Effector memory CD4-positive, alpha-beta T cell (primary cell): ENCODE measurements around the gene TDRD5.

Experiments
- DNase-seq, 3 donors: peaks; one replicate each; pipeline ENCODE4 v3.0.0-alpha.2; 2020
- H3K27ac ChIP-seq: 2 replicates; pipeline ENCODE4 v1.7.0; 2013; ENCODE audit warnings: mild to moderate bottlenecking, low read length, moderate library complexity; ENCODE audit not compliant: insufficient read depth, poor library complexity, severe bottlenecking
- H3K27me3 ChIP-seq: replicated peaks from 2 replicates; pipeline ENCODE4 v1.7.0; 2013; ENCODE audit warnings: mild to moderate bottlenecking, low read length; ENCODE audit not compliant: insufficient read depth, control insufficient read depth, poor library complexity, severe bottlenecking
- H3K36me3 ChIP-seq: 2 replicates; pipeline ENCODE4 v1.7.0; 2013; ENCODE audit warnings: mild to moderate bottlenecking, low read length, moderate library complexity; ENCODE audit not compliant: control insufficient read depth, insufficient read depth
- H3K4me1 ChIP-seq: 2 replicates; pipeline ENCODE4 v1.7.0; 2013; ENCODE audit warnings: low read length, mild to moderate bottlenecking; ENCODE audit not compliant: control insufficient read depth, insufficient read depth, poor library complexity, severe bottlenecking
- H3K4me3 ChIP-seq: 2 replicates; pipeline ENCODE4 v1.7.0; 2013; ENCODE audit warnings: low read length, low read depth, mild to moderate bottlenecking; ENCODE audit not compliant: insufficient read depth, poor library complexity, severe bottlenecking
- H3K9me3 ChIP-seq: 2 replicates; pipeline ENCODE4 v1.7.0; 2013; ENCODE audit warnings: mild to moderate bottlenecking, low read length, moderate library complexity; ENCODE audit not compliant: control insufficient read depth

Gene TDRD5

DNA sequence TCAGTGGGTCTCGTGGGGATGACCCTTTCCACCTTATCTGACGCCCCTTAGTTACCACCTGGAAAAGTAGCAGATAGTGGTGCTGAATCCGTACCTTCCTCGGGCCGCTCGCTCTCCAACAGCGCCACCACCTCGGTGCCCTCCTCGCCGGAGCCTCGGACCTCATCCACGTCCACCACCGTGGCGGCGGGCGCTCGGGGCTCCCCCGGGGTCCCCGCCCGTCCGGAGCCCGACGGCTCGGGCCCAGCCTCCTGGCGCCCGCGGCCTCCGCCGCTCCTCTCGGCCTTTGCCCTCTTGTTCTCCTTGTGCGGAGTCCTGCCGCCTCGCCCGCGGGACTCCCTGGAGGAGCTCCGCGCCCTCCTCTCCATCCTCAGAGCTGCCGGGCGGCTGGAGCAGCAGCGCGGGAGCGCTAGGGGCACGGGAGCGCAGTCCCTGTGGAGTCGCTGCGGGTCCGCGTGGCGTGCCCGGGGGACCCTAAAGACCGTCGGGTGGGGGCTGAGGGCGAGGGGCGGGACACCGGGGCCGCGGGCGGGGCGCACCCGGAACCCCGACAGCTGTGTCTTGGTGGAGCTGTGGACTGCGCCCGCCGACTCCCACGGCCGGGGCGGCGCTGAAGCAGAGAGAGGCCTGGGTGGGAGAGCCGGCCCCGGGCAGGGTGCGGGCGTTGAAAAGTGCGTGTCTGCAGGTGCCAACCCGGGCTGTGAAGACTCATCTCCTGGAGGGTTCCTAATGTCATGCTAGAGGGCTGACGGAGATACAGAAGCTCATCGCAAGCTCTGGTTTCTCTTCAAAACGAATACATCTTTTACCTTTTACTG lies 15.9 kb upstream of the TDRD5 start, which contains the start of gene NPHS2:
Gene NPHS2, minus strand, starts transcription at position 452 of the 818 bp plus-strand sequence. Its CDS starts 84 bp downstream, at position 368.
- Histone ChIP-seq H3K4me3 (no peak within 1 kb of the TSS), H3K9me3 (no peaks in the 10 kb centered on the region), H3K36me3 (no peaks in the 10 kb centered on the region), H3K4me1 (no peaks in the 10 kb centered on the region), H3K27ac (no peak within 1 kb of the TSS), H3K27me3 (peaks cover 7% of the 10 kb centered on the region)
- DNase-seq: no peak

DNA sequence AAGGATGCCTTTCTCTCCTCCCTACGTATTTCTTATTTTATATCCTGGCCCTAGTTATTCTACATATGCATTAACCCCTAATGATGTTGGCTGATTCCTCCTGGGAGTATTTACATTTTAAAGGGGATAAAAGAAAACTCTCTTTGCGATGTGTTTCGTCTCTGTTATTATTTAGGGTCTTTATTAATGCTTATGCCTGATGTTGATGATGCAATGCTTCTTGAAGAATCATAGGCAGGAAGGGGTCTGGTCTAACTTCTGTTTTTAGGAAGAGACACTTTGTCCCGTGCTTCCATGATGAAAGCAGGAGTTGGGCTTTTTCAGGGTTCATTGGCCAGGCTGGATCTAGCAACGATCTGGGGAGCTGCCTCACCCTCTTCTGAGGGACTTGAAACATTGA lies 15.1 kb upstream of the TDRD5 start:
- Histone ChIP-seq H3K4me3 (no peak overlapping the region), H3K36me3 (no peaks in the 10 kb centered on the region), H3K27ac (no peak overlapping the region)

DNA sequence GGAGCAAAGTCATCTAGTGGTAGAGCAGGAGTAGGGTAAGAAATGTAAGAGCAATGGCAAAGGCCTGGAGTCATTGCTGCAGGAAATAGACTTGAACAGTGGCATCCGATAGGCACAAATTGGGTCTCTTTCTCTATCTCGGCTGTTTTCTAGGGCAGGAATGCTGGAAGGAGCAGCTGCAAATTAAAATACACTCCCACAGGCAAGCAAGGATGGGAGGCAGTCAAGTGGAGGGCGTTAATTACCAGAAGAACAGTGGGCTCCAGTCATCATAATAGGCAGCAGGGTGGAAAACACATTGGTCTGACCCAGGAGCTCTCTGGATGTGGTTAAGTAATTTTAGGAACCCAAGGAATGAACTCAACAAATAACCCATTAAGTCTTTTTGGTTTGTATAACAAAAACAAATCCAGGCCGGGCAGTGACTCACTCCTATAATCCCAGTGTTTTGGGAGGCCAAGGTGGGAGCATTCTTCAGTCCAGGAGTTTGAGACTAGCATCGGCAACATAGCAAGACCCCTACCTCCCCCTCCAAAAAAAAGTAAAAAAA lies 7.8 kb upstream of the TDRD5 start:
- Histone ChIP-seq H3K9me3 (no peaks in the 10 kb centered on the region), H3K36me3 (no peaks in the 10 kb centered on the region), H3K27me3 (no peaks in the 10 kb centered on the region), H3K4me3 (no peak overlapping the region), H3K4me1 (no peaks in the 10 kb centered on the region), H3K27ac (no peak overlapping the region)
- no peak for DNase-seq

More for the DNA sequence above, 15.1 kb upstream of the TDRD5 start:
- no peaks in the 10 kb centered on the region for H3K4me1 ChIP-seq
- H3K27me3 ChIP-seq: peaks cover 7% of the 10 kb centered on the region
- DNase-seq: no peak
- H3K9me3 ChIP-seq: no peaks in the 10 kb centered on the region

DNA sequence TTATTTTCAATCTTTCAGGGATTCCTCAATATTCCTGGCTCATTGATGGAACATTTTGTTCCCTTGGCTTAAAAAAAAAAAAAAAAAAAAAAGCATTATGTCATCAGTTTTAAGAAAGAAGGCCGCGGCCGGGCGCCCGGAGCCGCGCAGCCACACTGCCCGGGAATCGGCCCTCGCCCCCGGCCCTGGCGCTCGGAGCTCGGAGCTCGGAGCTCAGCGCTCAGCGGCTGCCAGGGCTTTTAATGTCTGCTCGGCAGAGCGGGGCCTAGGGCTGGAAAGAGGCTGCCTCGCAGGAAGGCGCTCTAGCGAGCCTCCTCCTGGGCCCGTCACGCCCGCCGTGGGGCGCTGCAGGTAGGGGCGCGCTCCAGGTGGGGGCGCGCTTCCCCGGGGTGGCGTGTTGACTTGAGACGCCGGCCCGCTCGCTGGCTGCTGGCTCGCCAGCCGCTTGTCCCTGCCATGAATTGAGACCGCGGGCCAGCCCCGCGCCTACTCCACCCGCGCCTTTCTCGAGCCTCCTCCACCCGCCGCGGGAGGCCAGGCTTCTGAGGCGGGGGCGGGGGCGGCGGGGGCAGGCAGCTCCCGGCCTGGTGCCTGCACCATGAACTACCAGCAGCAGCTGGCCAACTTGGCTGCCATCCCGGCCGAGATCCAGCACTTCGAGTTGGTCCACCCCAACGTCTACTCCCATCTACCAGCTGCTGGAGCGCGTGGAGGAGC lies 5.4 kb upstream of the TDRD5 start:
- H3K4me1 ChIP-seq: no peaks in the 10 kb centered on the region
- H3K27ac ChIP-seq: no peak overlapping the region
- H3K4me3 ChIP-seq: no peak overlapping the region
- no peaks in the 10 kb centered on the region for H3K27me3 ChIP-seq
- no peak for DNase-seq
- no peaks in the 10 kb centered on the region for H3K36me3 ChIP-seq
- H3K9me3 ChIP-seq: no peaks in the 10 kb centered on the region

DNA sequence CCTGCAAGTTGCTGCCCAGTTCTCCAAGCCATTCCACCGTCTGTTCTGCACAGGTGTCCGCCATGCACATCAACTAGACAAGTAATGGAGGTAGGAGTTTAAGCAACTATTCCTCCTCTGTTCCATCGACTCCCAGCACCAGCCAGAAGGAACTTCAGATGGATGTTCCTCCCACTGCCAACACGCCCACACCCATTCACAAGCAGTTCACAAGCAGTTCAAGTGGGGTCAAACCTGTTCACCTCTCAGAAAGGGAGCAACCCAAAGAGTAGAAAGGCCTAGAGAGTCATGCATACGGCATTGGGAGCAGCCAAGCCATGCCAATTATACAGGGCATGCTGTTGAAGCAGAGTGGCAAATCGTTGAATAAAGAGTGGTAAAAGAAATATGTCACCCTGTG lies 4.3 kb upstream of the TDRD5 start:
- DNase-seq: no peak
- Histone ChIP-seq H3K27ac (no peak overlapping the region), H3K27me3 (no peaks in the 10 kb centered on the region), H3K9me3 (no peaks in the 10 kb centered on the region), H3K4me3 (no peak overlapping the region), H3K36me3 (no peaks in the 10 kb centered on the region), H3K4me1 (no peaks in the 10 kb centered on the region)

DNA sequence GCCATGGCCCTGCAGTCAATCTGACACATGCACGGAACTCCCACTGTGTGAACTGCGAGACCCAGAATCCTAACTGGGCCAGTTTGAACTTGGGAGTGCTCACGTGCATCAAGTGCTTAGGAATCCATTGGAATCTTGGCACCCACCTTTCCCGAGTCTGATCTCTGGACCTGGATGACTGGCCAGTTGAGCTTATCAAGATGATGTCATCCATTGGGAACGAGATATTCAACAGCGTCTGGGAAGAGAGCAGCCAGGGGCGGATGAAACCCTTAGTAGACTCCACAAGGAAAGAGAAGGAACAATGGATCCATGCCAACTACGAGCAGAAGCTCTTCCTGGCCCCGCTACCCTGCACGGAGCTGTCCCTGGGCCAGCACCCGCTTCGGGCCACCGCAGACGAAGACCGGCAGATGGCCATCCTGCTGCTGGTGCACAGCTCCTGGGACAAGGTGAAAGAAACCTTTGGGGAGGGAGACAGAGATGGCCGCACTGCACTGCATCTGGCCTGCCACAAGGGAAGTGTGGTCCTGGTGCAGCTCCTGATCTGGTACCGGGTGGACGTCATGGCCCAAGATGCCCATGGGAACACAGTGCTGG lies 3.1 kb upstream of the TDRD5 start:
- no peak for DNase-seq
- no peak overlapping the region for H3K4me3 ChIP-seq
- H3K36me3 ChIP-seq: no peaks in the 10 kb centered on the region
- H3K4me1 ChIP-seq: no peaks in the 10 kb centered on the region
- H3K9me3 ChIP-seq: no peaks in the 10 kb centered on the region
- H3K27ac ChIP-seq: no peak overlapping the region
- H3K27me3 ChIP-seq: no peaks in the 10 kb centered on the region

DNA sequence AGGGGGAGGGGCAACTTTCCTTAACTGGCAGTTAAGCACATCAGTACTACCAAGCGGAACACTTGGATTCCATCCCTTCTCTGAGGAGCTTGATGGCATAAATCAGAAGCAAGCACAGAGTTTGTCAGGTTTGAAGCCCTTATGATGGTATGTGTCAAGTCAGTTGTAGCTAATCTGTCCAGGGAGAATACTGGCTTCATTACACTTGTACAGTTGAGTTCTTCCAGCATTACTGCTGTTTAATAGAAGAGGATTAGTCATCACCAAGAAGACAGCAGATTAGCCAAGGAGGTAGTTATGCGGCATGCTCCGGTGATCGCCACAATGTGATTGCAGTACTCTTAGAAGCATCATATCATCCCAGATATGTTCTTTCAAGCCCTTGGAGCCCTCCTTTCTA lies 2.1 kb upstream of the TDRD5 start:
- Histone ChIP-seq H3K9me3 (no peaks in the 10 kb centered on the region), H3K4me3 (no peak overlapping the region), H3K4me1 (no peaks in the 10 kb centered on the region), H3K27ac (no peak overlapping the region), H3K27me3 (no peaks in the 10 kb centered on the region), H3K36me3 (no peaks in the 10 kb centered on the region)
- DNase-seq: no peak

DNA sequence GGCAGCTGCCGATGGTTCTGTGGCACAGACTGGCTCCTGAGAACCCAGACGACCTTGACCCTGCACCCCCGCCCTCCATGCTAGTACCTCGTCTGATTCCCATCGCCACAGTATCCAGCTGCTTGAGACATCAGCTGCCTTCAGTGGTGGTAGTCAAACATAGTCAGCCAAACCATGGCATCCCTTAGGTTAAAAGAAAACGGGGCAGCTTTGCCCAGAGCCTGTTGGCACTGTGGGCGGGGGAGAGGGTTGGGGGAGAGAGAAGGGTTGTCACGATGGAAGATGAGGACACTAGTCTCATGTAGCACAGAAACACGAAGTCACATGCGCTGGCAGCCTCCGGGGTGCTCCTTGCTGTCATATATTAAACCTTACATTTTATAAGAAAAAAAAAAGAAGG lies 961 bp upstream of the TDRD5 start:
- H3K9me3 ChIP-seq: no peaks in the 10 kb centered on the region
- H3K36me3 ChIP-seq: no peaks in the 10 kb centered on the region
- no peak overlapping the region for H3K27ac ChIP-seq
- H3K27me3 ChIP-seq: no peaks in the 10 kb centered on the region
- no peak for DNase-seq
- no peaks in the 10 kb centered on the region for H3K4me1 ChIP-seq
- no peak overlapping the region for H3K4me3 ChIP-seq

DNA sequence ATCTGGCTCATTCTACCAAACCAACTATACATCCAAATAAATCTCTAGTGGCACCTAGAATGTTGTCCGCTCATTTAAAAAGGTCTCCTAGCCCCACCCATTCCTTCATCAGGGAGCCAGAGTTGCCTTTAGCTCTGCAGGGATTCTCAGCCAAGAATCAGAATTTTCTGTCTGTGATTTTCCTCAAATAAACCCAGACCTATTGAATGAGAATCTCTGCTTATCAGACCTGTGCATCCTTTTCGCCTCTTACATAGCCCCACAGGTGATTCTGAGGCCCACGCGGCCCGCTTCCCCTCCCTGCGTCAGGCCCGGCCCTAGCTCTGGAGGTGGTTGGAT lies 410 bp upstream of the TDRD5 start:
- H3K9me3 ChIP-seq: no peaks in the 10 kb centered on the region
- H3K36me3 ChIP-seq: no peaks in the 10 kb centered on the region
- H3K27me3 ChIP-seq: no peaks in the 10 kb centered on the region
- no peak overlapping the region for H3K4me3 ChIP-seq
- no peak for DNase-seq
- no peaks in the 10 kb centered on the region for H3K4me1 ChIP-seq
- H3K27ac ChIP-seq: no peak overlapping the region

DNA sequence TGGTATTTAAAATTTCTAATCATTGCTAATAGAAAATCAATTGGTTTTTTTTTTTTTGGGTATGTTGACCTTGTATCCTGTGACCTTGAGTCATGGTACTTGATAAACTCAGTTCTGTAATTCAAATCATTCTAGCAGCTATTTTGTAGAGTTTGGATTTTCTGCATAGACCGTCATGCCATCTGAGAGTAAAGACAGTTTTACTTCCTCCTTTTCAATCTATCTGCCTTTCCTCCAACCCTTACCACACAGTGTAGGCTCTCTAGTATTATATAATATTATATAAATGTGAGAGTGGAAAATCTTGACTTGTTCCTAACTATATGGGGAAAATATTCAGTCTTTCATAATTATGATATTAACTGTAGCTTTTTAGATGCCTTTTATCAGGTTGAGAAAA lies 7.0 kb downstream of the TDRD5 start:
- DNase-seq: no peak
- Histone ChIP-seq H3K36me3 (no peaks in the 10 kb centered on the region), H3K4me1 (no peaks in the 10 kb centered on the region), H3K4me3 (no peak overlapping the region), H3K27me3 (no peaks in the 10 kb centered on the region), H3K27ac (no peak overlapping the region), H3K9me3 (no peaks in the 10 kb centered on the region)
